Lower lobe of right lung (tissue), 2 donors: ENCODE results near the gene TRAF1. TPM values are rescaled to one million over a fixed set of nuclear protein-coding genes. Genes with fewer than 3 reads are reported as not detected.

ENCODE experiments used
- ATAC-seq, 2 donors: fragments of 200-7000 bp; cut with Tn5 transposase; one replicate each; pipeline ENCODE4 v1.9.1; 2020 to 2022; ENCODE audit warnings: mild to moderate bottlenecking in 2 of 2, moderate library complexity in 2 of 2
- DNase-seq: peaks from one replicate; pipeline ENCODE4 v3.0.0-alpha.2; 2020
- H3K27ac ChIP-seq: fragments of 200-600 bp; one replicate; pipeline ENCODE4 v1.8.0; 2022
- H3K27me3 ChIP-seq: fragments of 200-600 bp; one replicate; pipeline ENCODE4 v1.8.0; 2022; ENCODE audit warnings: low read depth
- H3K36me3 ChIP-seq: fragments of 200-600 bp; one replicate; pipeline ENCODE4 v1.8.0; 2022; ENCODE audit warnings: mild to moderate bottlenecking
- H3K4me1 ChIP-seq: fragments of 200-600 bp; one replicate; pipeline ENCODE4 v1.8.0; 2022
- H3K4me3 ChIP-seq: fragments of 200-600 bp; one replicate; pipeline ENCODE4 v1.8.0; 2022; ENCODE audit warnings: mild to moderate bottlenecking
- H3K9me3 ChIP-seq: fragments of 200-600 bp; one replicate; pipeline ENCODE4 v1.8.0; 2022
- CTCF ChIP-seq: fragments of 200-600 bp; IDR thresholded peaks from one replicate; pipeline ENCODE4 v1.8.0; 2022; ENCODE audit warnings: antibody characterized with exemption, mild to moderate bottlenecking
- intact Hi-C: fragments of 100-400 bp; cut with DNase I; formaldehyde crosslinking; loops from one replicate; pipeline ENCODE4 v1.11.0; 2022
- total RNA-seq: library from RNA; stranded (reverse); fragmentation: NEBNext Ultra II Directional; extraction: Animal tissue kit (Norgen Biotek cat#: 25700); gene quantifications from one replicate; pipeline ENCODE4 v1.2.1, GENCODE V29; 2021
- donor health status: DM: no; HTN: yes; CAD: no; lungs with severe emphysema.

TRAF1 gene
- total RNA-seq, 1 donor from 2014 or later, result 5.8 TPM

GRCh38 chr9:120966013-120966369 is 39.4 kb upstream of the TRAF1 start:
- Histone ChIP-seq H3K27me3 (no peaks in the 10 kb centered on the region), H3K9me3 (no peaks in the 10 kb centered on the region), H3K4me1 (no peaks in the 10 kb centered on the region), H3K4me3 (no peak overlapping the region), H3K36me3 (peaks cover 10% of the 10 kb centered on the region), H3K27ac (no peak overlapping the region)
- intact Hi-C loops, result no loop called here
- DNase-seq (no peak), ATAC-seq (no peak)
- no peak for TF ChIP-seq CTCF

- no peaks in the 10 kb centered on the region for H3K4me1 ChIP-seq
- TF ChIP-seq CTCF, result no peak
- ATAC-seq, result no peak
- H3K27ac ChIP-seq, result no peak overlapping the region
- H3K4me3 ChIP-seq, result no peak overlapping the region
- H3K9me3 ChIP-seq, result no peaks in the 10 kb centered on the region
- no peaks in the 10 kb centered on the region for H3K27me3 ChIP-seq
- peaks cover 10% of the 10 kb centered on the region for H3K36me3 ChIP-seq
- intact Hi-C loops, result no loop called here
- no peak for DNase-seq
Observed at GRCh38 chr9:120965344-120966012, 38.9 kb upstream of the TRAF1 start.

- intact Hi-C loops, result no loop called here
- no peaks in the 10 kb centered on the region for H3K27me3 ChIP-seq
- no peak for TF ChIP-seq CTCF
- no peaks in the 10 kb centered on the region for H3K9me3 ChIP-seq
- H3K4me3 ChIP-seq, result no peak overlapping the region
- H3K36me3 ChIP-seq, result peaks cover 10% of the 10 kb centered on the region
- DNase-seq (no peak), ATAC-seq (no peak)
- H3K27ac ChIP-seq, result no peak overlapping the region
- H3K4me1 ChIP-seq, result no peaks in the 10 kb centered on the region
Observed at GRCh38 chr9:120961936-120962335, 35.3 kb upstream of the TRAF1 start.

- DNase-seq (no peak), ATAC-seq (no peak)
- Histone ChIP-seq H3K4me3 (no peak overlapping the region), H3K27me3 (no peaks in the 10 kb centered on the region), H3K27ac (no peak overlapping the region), H3K9me3 (no peaks in the 10 kb centered on the region), H3K4me1 (no peaks in the 10 kb centered on the region), H3K36me3 (peaks cover 10% of the 10 kb centered on the region)
- intact Hi-C loops, result no loop called here
- TF ChIP-seq CTCF, result no peak
Observed at GRCh38 chr9:120960001-120960400, 33.4 kb upstream of the TRAF1 start.

- H3K9me3 ChIP-seq, result no peaks in the 10 kb centered on the region
- DNase-seq, result no peak
Observed at GRCh38 chr9:120956862-120957261, 30.3 kb upstream of the TRAF1 start.

More at GRCh38 chr9:120956862-120957261, 30.3 kb upstream of the TRAF1 start:
- Histone ChIP-seq H3K27ac (no peak overlapping the region), H3K27me3 (no peaks in the 10 kb centered on the region), H3K4me1 (no peaks in the 10 kb centered on the region), H3K4me3 (no peak overlapping the region), H3K36me3 (no peaks in the 10 kb centered on the region)
- TF ChIP-seq CTCF, result no peak
- ATAC-seq, result no peak
- intact Hi-C loops, result no loop called here
